Esophagus squamous epithelium (tissue), 5 donors: ENCODE results near the gene DPY19L3. TPM values are rescaled to one million over a fixed set of nuclear protein-coding genes. Genes with fewer than 3 reads are reported as not detected.
"Not testable (repeated sequence)": the region's sequence is repeated elsewhere in the genome, so short reads cannot be mapped to it uniquely, and the experiment has no call there.

Experiments used
- DNase-seq: peaks from one replicate; lab custom pipeline; 2025; lab: John Stamatoyannopoulos, UW
- H3K27ac ChIP-seq, 4 donors: fragments of 200-600 bp; sonication (generic); one replicate each; pipeline ENCODE4 v1.5.1; 2016 to 2019; ENCODE audit warnings: mild to moderate bottlenecking in 1 of 4
- H3K27me3 ChIP-seq, 4 donors: fragments of 200-600 bp; sonication (generic); 1 replicate in 3 of 4; 2 replicates in 1 of 4; pipeline versions ENCODE4 v1.5.1 to v1.6.0; 2017 to 2021; ENCODE audit warnings: antibody characterized with exemption in 1 of 4
- H3K36me3 ChIP-seq, 3 donors: fragments of 200-600 bp; sonication (generic); one replicate each; pipeline ENCODE4 v1.5.1; 2016 to 2019
- H3K4me1 ChIP-seq, 3 donors: fragments of 200-600 bp; sonication (generic); one replicate each; pipeline ENCODE4 v1.5.1; 2017 to 2019
- H3K4me3 ChIP-seq, 4 donors: fragments of 200-600 bp; sonication (generic); 1 replicate in 3 of 4; 2 replicates in 1 of 4; pipeline ENCODE4 v1.5.1; 2016 to 2019; ENCODE audit warnings: mild to moderate bottlenecking in 2 of 4, moderate library complexity in 1 of 4
- H3K9me3 ChIP-seq, 3 donors: fragments of 200-600 bp; sonication (generic); one replicate each; pipeline ENCODE4 v1.5.1; 2016 to 2019
- CTCF ChIP-seq, 6 experiments: fragments of 450-650 bp in 4 of 6; fragments of 200-600 bp in 2 of 6; sonication (generic) in 2 of 6; IDR thresholded peaks; one replicate each; pipeline ENCODE4 v1.5.1; 2016 to 2019; ENCODE audit warnings: antibody characterized with exemption in 6 of 6, mild to moderate bottlenecking in 4 of 6, moderate library complexity in 4 of 6
- POLR2A ChIP-seq, 4 donors: fragments of 450-650 bp; IDR thresholded peaks; one replicate each; pipeline ENCODE4 v1.6.1; 2017; ENCODE audit warnings: antibody characterized with exemption in 4 of 4, mild to moderate bottlenecking in 4 of 4, moderate library complexity in 3 of 4
- WGBS, 2 donors: methylation state at CpG; one replicate each; pipeline ENCODE4 v1.1.5; 2018; 5-methylcytosine and 5-hydroxymethylcytosine counted together
- intact Hi-C: fragments of 100-400 bp; cut with DNase I; formaldehyde crosslinking; loops from one replicate; pipeline ENCODE4 v1.15.0; 2022
- total RNA-seq, 4 donors: library from RNA; depleted of rRNA; stranded (reverse); fragments of >200 nt; gene quantifications; one replicate each; pipeline ENCODE4 v1.1.0, GENCODE V29; 2016
- donor health status: DM: yes; HTN: yes; CAD: no.

DPY19L3 gene
- total RNA-seq, 4 donors from 2014 or later, result 5.6 to 22.6 (median 16.6) TPM

GRCh38 chr19:32373585-32374295 is 31.8 kb upstream of the DPY19L3 start:
- Histone ChIP-seq H3K4me1 (peaks cover 0 to 18% (median 15%) of the 10 kb centered on the region in 3 donors), H3K9me3 (no peaks in the 10 kb centered on the region), H3K27ac (peak overlapping the region; percentile 27 to 71 (median 48)), H3K36me3 (peaks cover 0 to 79% (median 10%) of the 10 kb centered on the region in 3 donors), H3K27me3 (no peaks in the 10 kb centered on the region), H3K4me3 (no peak overlapping the region)
- no peak for DNase-seq
- intact Hi-C loops, result no loop called here
- WGBS, 2 donors, result 29 to 39% methylated on average over 10 of the region's 10 CpGs
- TF ChIP-seq POLR2A (IDR thresholded peaks at IDR 0.05) (no peak), CTCF (IDR thresholded peaks at IDR 0.05) (no peak)

DNA sequence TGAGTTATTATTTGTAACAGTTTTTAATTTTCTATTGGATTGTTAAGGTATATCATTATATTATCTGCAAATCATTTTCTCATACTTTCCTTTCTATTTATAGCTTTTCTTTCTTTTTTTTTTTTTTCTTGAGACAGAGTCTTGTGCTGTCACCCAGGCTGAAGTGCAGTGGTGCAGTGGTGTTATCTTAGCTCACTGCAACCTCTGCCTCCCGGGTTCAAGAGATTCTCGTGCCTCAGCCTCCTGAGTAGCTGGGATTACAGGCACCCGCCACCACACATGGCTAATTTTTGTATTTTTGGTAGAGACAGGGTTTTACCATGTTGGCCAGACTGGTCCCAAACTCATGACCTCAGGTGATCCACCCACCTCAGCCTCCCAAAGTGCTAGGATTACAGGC is 31.2 kb upstream of the DPY19L3 start:
- WGBS, 2 donors, result 80 to 93% methylated on average over 2 to 3 of the region's 3 CpGs
- H3K36me3 ChIP-seq, result peaks cover 0 to 79% (median 10%) of the 10 kb centered on the region in 3 donors

GRCh38 chr19:32377088-32377487 is 28.5 kb upstream of the DPY19L3 start:
- H3K27ac ChIP-seq, H3K4me3 ChIP-seq, intact Hi-C loops, H3K9me3 ChIP-seq, DNase-seq, H3K27me3 ChIP-seq: not testable (repeated sequence)
- Histone ChIP-seq H3K4me1 (peaks cover 0 to 18% (median 15%) of the 10 kb centered on the region in 3 donors), H3K36me3 (peaks cover 0 to 79% (median 10%) of the 10 kb centered on the region in 3 donors)
- TF ChIP-seq CTCF (IDR thresholded peaks at IDR 0.05), result peak in 5 of 6 experiments; percentile 16 to 47 (median 21)
- 98 to 100% methylated on average over 8 to 9 of the region's 9 CpGs for WGBS, 2 donors

More for the DNA sequence above, 31.2 kb upstream of the DPY19L3 start:
- H3K9me3 ChIP-seq, intact Hi-C loops, H3K27me3 ChIP-seq, H3K4me3 ChIP-seq, DNase-seq: not testable (repeated sequence)
- Histone ChIP-seq H3K4me1 (peaks cover 0 to 18% (median 15%) of the 10 kb centered on the region in 3 donors), H3K27ac (peak overlapping the region in 3 of 4 donors; percentile 27 to 71 (median 28))

DNA sequence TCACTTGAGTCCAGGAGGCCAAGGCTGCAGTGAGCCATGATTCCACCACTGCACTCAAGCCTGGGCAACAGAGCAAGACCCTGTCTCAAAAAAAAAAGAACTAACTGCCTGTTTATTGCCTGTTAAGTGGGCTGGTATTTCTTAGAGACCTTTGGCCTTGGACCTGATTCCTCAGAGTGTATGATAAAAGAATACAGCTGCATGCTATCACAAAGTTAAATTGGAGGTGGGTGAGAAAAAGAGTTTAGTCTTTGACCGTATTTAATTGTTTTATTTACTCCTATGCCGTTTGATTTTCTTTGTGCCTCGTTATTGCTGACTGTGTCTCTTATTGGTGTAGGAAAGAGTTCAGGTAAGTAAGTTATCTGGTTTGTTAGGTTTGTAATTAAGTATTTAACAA is 25.3 kb upstream of the DPY19L3 start:
- Histone ChIP-seq H3K36me3 (peaks cover 0 to 87% (median 9%) of the 10 kb centered on the region in 3 donors), H3K4me1 (no peaks in the 10 kb centered on the region), H3K27me3 (no peaks in the 10 kb centered on the region), H3K4me3 (no peak overlapping the region), H3K27ac (no peak overlapping the region), H3K9me3 (no peaks in the 10 kb centered on the region)
- 91 to 92% methylated on average over 3 of the region's 3 CpGs for WGBS, 2 donors
- intact Hi-C loops, result no loop called here
- DNase-seq, result no peak
- TF ChIP-seq POLR2A (IDR thresholded peaks at IDR 0.05) (no peak), CTCF (IDR thresholded peaks at IDR 0.05) (no peak)

- Histone ChIP-seq H3K27me3 (no peaks in the 10 kb centered on the region), H3K9me3 (no peaks in the 10 kb centered on the region), H3K36me3 (peaks cover 0 to 31% (median 0%) of the 10 kb centered on the region in 3 donors), H3K4me1 (peaks cover 0 to 12% (median 3%) of the 10 kb centered on the region in 3 donors), H3K27ac (no peak overlapping the region), H3K4me3 (no peak overlapping the region)
- no peak for DNase-seq
- 74 to 78% methylated on average over 7 of the region's 7 CpGs for WGBS, 2 donors
- TF ChIP-seq POLR2A (IDR thresholded peaks at IDR 0.05) (no peak), CTCF (IDR thresholded peaks at IDR 0.05) (no peak)
- intact Hi-C loops, result no loop called here
These were observed 17.7 kb upstream of the DPY19L3 start for GRCh38 chr19:32387701-32388392.
